Osteocyte (in vitro differentiated cells): ENCODE results near the gene STEAP3. TPM values are rescaled to one million over a fixed set of nuclear protein-coding genes. Genes with fewer than 3 reads are reported as not detected.
A peak's percentile ranks its signal among the peaks of the same experiment; 100 is the strongest.

ENCODE experiments used
- DNase-seq: peaks from one replicate; pipeline ENCODE4 v3.0.0; 2021; ENCODE audit warnings: mixed read lengths; ENCODE audit not compliant: unreplicated experiment; ENCODE audit errors: extremely low spot score
- H3K27ac Mint-ChIP-seq: one replicate; pipeline ENCODE4 v1.8.0; 2021; ENCODE audit warnings: mild to moderate bottlenecking, mixed read lengths; ENCODE audit not compliant: unreplicated experiment
- H3K27me3 Mint-ChIP-seq: one replicate; pipeline ENCODE4 v1.8.0; 2021; ENCODE audit warnings: mixed read lengths; ENCODE audit not compliant: unreplicated experiment
- H3K36me3 Mint-ChIP-seq: one replicate; pipeline ENCODE4 v1.8.0; 2021; ENCODE audit warnings: mixed read lengths; ENCODE audit not compliant: unreplicated experiment
- H3K4me1 Mint-ChIP-seq: one replicate; pipeline ENCODE4 v1.8.0; 2021; ENCODE audit warnings: mixed read lengths; ENCODE audit not compliant: unreplicated experiment
- H3K4me3 Mint-ChIP-seq: one replicate; pipeline ENCODE4 v1.8.0; 2021; ENCODE audit warnings: mild to moderate bottlenecking, moderate library complexity, mixed read lengths; ENCODE audit not compliant: unreplicated experiment
- H3K9me3 Mint-ChIP-seq: one replicate; pipeline ENCODE4 v1.8.0; 2021; ENCODE audit warnings: mixed read lengths; ENCODE audit not compliant: unreplicated experiment
- total RNA-seq: library from RNA; stranded (reverse); gene quantifications from 2 replicates; pipeline ENCODE4 v1.2.1, GENCODE V29; 2021
- TF ChIP-seq, protein P1 (sequence below): fragments of 200-600 bp; sonication (generic); IDR thresholded peaks from 2 replicates; pipeline ENCODE4 v1.5.0; 2021; ENCODE audit warnings: antibody characterized with exemption, mild to moderate bottlenecking, moderate library complexity

STEAP3 gene
- total RNA-seq, 1 donor from 2014 or later, result 19.3 TPM

DNA sequence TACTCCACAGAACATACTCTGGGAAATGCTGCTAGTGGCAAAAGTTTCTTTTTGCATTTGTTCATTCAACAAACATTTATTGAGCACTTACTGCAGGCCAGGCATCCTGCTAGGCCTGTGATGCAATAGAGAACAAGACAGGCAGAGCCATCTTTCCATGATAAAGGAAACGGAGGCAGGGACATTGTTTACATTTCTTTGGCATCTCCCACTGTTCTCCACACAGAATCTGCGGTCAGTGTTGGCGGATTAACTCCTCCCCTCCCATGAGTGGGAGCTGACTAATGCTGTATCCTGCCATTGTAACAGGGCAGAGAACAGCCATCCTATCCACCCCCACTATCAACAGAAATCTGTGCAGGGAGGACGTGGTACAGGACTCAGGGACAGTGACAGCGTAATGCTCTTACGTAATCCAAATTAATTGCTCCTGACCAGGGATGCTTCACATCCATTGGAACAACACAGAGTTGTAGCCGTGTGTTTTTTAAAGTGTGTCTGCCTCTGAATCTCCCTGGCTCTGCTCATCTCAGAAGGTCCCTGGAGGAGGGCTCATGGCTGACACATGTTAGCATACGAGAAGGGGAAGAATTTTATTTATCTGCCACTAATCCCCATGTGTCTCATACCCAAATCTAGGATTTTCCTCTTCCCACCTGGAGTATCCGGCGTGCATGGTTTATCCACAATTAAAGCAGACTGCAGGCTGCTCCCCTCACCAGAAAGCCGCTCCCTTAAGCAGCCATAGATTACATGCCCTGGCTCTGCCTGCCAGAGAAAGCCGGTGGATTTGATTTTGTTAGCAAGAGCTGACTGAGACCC lies 32.3 kb downstream of the STEAP3 start:
- H3K27ac Mint-ChIP-seq, result peak overlapping the region; percentile 94

DNA sequence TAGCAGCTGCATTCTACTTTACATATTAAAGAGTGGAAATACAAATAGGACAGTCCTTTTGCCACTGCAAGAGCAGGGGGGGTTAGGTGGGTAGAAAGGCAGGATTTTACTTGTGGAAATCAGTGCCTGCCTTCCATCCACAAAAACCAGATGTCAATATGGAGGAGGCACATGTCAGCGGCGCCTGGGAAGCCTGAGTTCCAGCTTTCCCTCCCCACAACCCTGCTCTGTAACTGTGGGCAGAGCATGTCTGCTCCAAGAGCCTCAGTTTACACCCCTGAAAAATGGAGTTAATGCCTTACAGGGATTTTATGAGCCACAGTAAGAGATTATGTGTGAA lies 32.9 kb downstream of the STEAP3 start:
- Mint-ChIP-seq H3K4me1 (peaks cover 73% of the 10 kb centered on the region), H3K9me3 (no peaks in the 10 kb centered on the region), H3K36me3 (no peaks in the 10 kb centered on the region), H3K4me3 (peak overlapping the region; percentile 29), H3K27ac (peak overlapping the region; percentile 94), H3K27me3 (no peaks in the 10 kb centered on the region)
- DNase-seq, result no peak
- TF ChIP-seq, protein P1, sequence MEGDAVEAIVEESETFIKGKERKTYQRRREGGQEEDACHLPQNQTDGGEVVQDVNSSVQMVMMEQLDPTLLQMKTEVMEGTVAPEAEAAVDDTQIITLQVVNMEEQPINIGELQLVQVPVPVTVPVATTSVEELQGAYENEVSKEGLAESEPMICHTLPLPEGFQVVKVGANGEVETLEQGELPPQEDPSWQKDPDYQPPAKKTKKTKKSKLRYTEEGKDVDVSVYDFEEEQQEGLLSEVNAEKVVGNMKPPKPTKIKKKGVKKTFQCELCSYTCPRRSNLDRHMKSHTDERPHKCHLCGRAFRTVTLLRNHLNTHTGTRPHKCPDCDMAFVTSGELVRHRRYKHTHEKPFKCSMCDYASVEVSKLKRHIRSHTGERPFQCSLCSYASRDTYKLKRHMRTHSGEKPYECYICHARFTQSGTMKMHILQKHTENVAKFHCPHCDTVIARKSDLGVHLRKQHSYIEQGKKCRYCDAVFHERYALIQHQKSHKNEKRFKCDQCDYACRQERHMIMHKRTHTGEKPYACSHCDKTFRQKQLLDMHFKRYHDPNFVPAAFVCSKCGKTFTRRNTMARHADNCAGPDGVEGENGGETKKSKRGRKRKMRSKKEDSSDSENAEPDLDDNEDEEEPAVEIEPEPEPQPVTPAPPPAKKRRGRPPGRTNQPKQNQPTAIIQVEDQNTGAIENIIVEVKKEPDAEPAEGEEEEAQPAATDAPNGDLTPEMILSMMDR, result no peak

More for the DNA sequence above, 32.3 kb downstream of the STEAP3 start:
- TF ChIP-seq, protein P1, result no peak
- H3K4me3 Mint-ChIP-seq, result peak overlapping the region; percentile 29
- no peaks in the 10 kb centered on the region for H3K9me3 Mint-ChIP-seq
- no peaks in the 10 kb centered on the region for H3K36me3 Mint-ChIP-seq
- peaks cover 75% of the 10 kb centered on the region for H3K4me1 Mint-ChIP-seq
- H3K27me3 Mint-ChIP-seq, result no peaks in the 10 kb centered on the region
- DNase-seq, result no peak

DNA sequence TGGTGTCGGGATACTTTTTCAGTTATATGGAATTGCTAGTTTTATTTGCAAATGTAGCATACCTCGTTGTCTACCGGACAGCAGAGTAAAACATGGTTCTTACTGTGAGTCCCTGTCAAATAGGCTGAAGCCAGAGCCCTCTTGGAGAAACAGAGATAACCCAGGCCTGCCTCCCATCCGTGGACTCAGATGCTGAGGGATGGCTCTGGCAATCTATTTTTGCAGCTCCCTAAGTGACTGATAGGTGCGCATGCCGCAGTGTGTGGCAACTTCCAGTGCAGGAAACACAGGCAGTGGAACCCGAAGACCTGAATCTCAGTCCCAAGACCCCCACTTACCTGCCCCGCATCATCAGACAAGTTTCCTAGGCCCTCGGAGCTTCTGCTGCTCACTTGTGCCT lies 33.6 kb downstream of the STEAP3 start:
- TF ChIP-seq, protein P1, result no peak
- H3K9me3 Mint-ChIP-seq, result no peaks in the 10 kb centered on the region
- no peaks in the 10 kb centered on the region for H3K36me3 Mint-ChIP-seq
- DNase-seq, result no peak
- peaks cover 67% of the 10 kb centered on the region for H3K4me1 Mint-ChIP-seq
- H3K27ac Mint-ChIP-seq, result no peak overlapping the region
- H3K4me3 Mint-ChIP-seq, result no peak overlapping the region
- H3K27me3 Mint-ChIP-seq, result no peaks in the 10 kb centered on the region

DNA sequence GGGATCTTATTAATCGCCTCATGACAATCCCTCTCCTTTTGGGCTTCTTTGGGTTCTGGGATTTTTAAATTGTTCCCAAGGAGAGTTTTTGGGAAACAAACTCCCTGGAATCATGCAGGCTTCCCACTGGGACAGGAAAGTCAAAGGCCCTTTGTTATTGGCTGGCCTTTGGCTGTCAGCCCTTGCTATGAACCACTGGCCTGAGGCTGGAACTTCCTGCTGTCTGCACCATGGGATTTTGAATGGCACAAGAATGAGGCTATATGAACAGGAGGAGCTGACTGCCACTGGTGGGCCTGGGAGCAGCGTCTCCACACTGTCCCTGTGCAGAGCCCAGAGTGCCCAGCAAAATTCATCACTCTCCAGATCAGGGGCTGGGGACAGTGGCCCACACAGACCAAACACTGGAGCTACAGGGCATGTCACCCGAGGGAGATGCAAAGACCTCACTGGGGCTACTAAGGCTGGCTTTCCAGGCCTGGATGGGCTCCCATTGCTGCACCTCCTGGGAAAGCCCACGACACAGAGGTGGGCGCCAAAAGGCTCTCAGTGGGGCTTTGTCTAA lies 35.7 kb downstream of the STEAP3 start:
- peaks cover 46% of the 10 kb centered on the region for H3K4me1 Mint-ChIP-seq
- no peaks in the 10 kb centered on the region for H3K9me3 Mint-ChIP-seq
- DNase-seq, result no peak
- TF ChIP-seq, protein P1, result no peak
- no peak overlapping the region for H3K27ac Mint-ChIP-seq
- no peaks in the 10 kb centered on the region for H3K36me3 Mint-ChIP-seq
- H3K27me3 Mint-ChIP-seq, result no peaks in the 10 kb centered on the region
- H3K4me3 Mint-ChIP-seq, result no peak overlapping the region

DNA sequence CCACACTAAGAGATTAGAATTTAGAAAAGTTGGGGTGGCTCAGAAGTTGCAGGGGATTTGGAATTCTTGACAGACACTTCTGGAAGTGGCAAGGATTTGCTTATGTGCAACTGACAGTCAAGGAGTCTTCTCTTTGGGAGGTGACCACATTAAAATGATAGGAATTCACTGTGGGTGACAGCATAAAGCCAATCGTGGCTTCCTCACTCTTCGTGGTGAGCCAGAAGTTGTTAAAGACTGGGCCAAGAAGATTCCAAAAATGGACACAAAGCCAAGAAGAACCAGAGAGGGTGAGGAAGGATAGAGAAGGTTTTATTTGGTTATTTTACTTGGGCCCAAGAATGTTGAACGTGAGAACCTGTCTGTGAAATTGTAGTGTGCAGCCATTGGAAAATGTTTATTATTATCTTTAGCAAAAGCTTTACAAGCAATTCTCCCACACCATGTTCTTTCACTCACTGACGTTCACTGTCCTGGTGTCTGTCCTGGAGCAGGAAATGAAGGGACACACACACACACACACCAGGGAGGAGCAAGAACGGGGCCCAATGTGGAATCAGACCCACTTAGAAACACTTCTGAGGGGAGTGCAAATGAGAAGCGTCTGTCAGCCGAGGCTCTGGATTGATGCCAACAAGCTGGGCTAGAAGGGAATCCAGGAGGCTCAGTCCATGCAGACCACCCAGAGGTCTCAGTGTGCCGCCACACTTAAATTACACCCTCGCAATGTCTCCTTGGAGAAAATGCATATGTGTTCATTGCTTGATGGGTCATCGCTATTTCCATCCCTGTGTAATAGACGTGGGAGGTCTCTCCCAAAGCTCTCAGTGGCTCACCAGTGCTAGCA lies 37.2 kb downstream of the STEAP3 start:
- TF ChIP-seq, protein P1, result no peak
- no peak for DNase-seq
- Mint-ChIP-seq H3K4me1 (peaks cover 32% of the 10 kb centered on the region), H3K36me3 (no peaks in the 10 kb centered on the region), H3K9me3 (no peaks in the 10 kb centered on the region), H3K4me3 (no peak overlapping the region), H3K27ac (no peak overlapping the region), H3K27me3 (no peaks in the 10 kb centered on the region)
